H1 (cell line): Measurements from ENCODE around the gene GDAP1L1. TPM values are rescaled to one million over a fixed set of nuclear protein-coding genes. Genes with fewer than 3 reads are reported as not detected.

Source experiments
- CTCF ChIA-PET: fragments of 300-600 bp; sonication (Branson Sonifier 250); formaldehyde crosslinking; loops from one replicate; lab custom pipeline; 2021; ENCODE audit not compliant: partially characterized antibody; lab: Charles Lee
- POLR2A ChIA-PET: fragments of 300-600 bp; sonication (Branson Sonifier 250); formaldehyde crosslinking; loops from one replicate; lab custom pipeline; 2021; ENCODE audit warnings: inconsistent platforms; ENCODE audit not compliant: partially characterized antibody; lab: Charles Lee
- DNase-seq, 2 experiments: peaks; one replicate each; pipeline versions ENCODE4 v3.0.0 to v3.0.0-alpha.2; 2010 to 2022; ENCODE audit warnings: low spot score in 2 of 2, low read depth in 1 of 2, mixed read lengths in 1 of 2
- FAIRE-seq: peaks from 2 replicates; lab custom pipeline; 2011; peaks lifted over from hg19 to GRCh38; lab: Jason Lieb, UNC
- H2AFZ ChIP-seq: 2 replicates; pipeline ENCODE4 v1.8.1; 2012; ENCODE audit warnings: low read length, inconsistent platforms
- H2AK5ac ChIP-seq: 2 replicates; pipeline ENCODE4 v1.6.1; 2013; ENCODE audit warnings: low read depth, low read length
- H2BK120ac ChIP-seq: replicated peaks from 2 replicates; pipeline ENCODE3; 2013; ENCODE audit warnings: low read depth, low read length, inconsistent platforms
- H2BK12ac ChIP-seq: 2 replicates; pipeline ENCODE4 v1.6.1; 2013; ENCODE audit warnings: low read depth, low read length
- H2BK15ac ChIP-seq: 2 replicates; pipeline ENCODE4 v1.6.1; 2013; ENCODE audit warnings: low read length
- H2BK20ac ChIP-seq: 2 replicates; pipeline ENCODE4 v1.6.1; 2013; ENCODE audit warnings: low read length
- H2BK5ac ChIP-seq: 2 replicates; pipeline ENCODE4 v1.6.1; 2013; ENCODE audit warnings: low read depth, low read length
- H3K14ac ChIP-seq: 2 replicates; pipeline ENCODE4 v1.6.1; 2013; ENCODE audit warnings: inconsistent platforms; ENCODE audit not compliant: insufficient read length
- H3K18ac ChIP-seq: 2 replicates; pipeline ENCODE4 v1.6.1; 2013; ENCODE audit warnings: low read length; ENCODE audit errors: extremely low read depth
- H3K23ac ChIP-seq: 2 replicates; pipeline ENCODE4 v1.6.1; 2013; ENCODE audit warnings: inconsistent platforms; ENCODE audit not compliant: insufficient read length
- H3K23me2 ChIP-seq: 2 replicates; pipeline ENCODE4 v1.6.1; 2013; ENCODE audit warnings: low read depth, low read length
- H3K27ac ChIP-seq: 2 replicates; pipeline ENCODE4 v1.6.1; 2011; ENCODE audit warnings: low read depth, low read length, inconsistent platforms
- H3K27me3 ChIP-seq, 4 experiments: replicated peaks in 1 of 4; 1 replicate in 1 of 4; 2 replicates in 3 of 4; pipeline versions ENCODE4 v1.6.1 to v1.8.1; 2011 to 2013; ENCODE audit warnings: low read length in 3 of 4, mild to moderate bottlenecking in 3 of 4, inconsistent platforms in 2 of 4, mixed read lengths in 2 of 4, moderate library complexity in 1 of 4; ENCODE audit not compliant: control insufficient read depth in 3 of 4, insufficient read depth in 3 of 4; ENCODE audit errors: extremely low read depth in 1 of 4
- H3K36me3 ChIP-seq, 4 experiments: 2 replicates each; pipeline versions ENCODE4 v1.6.1 to v1.8.1; 2011 to 2013; ENCODE audit warnings: mild to moderate bottlenecking in 4 of 4, low read length in 3 of 4, moderate library complexity in 2 of 4, control low read depth in 1 of 4, inconsistent platforms in 1 of 4; ENCODE audit not compliant: insufficient read depth in 4 of 4, control insufficient read depth in 2 of 4
- H3K4ac ChIP-seq: replicated peaks from 2 replicates; pipeline ENCODE3; 2013; ENCODE audit warnings: low read length, low read depth, mixed read lengths, inconsistent platforms; ENCODE audit not compliant: insufficient read length
- H3K4me1 ChIP-seq, 4 experiments: replicated peaks in 1 of 4; 1 replicate in 1 of 4; 2 replicates in 3 of 4; pipeline versions ENCODE4 v1.6.1 to v1.8.1; 2011 to 2013; ENCODE audit warnings: low read length in 3 of 4, inconsistent platforms in 2 of 4, mixed read lengths in 1 of 4; ENCODE audit not compliant: insufficient read depth in 4 of 4, control insufficient read depth in 3 of 4
- H3K4me2 ChIP-seq, 2 experiments: 2 replicates each; pipeline versions ENCODE4 v1.6.1 to v1.8.1; 2011 to 2013; ENCODE audit warnings: low read depth in 2 of 2, low read length in 2 of 2, control low read depth in 1 of 2, inconsistent platforms in 1 of 2, mild to moderate bottlenecking in 1 of 2; ENCODE audit not compliant: insufficient read depth in 1 of 2
- H3K4me3 ChIP-seq, 4 experiments: fragments of 200-600, 300-600 bp in 1 of 4; sonication (generic), shearing (Covaris generic), sonication (Bioruptor Twin) in 1 of 4; 2 replicates each; pipeline versions ENCODE4 v1.5.1 to v1.8.1; 2011 to 2016; ENCODE audit warnings: low read length in 4 of 4, low read depth in 3 of 4, control low read depth in 2 of 4, inconsistent platforms in 2 of 4, mild to moderate bottlenecking in 2 of 4, mixed read lengths in 1 of 4, moderate library complexity in 1 of 4; ENCODE audit not compliant: insufficient read depth in 2 of 4; ENCODE audit errors: extremely low read depth in 1 of 4
- H3K56ac ChIP-seq: replicated peaks from 2 replicates; pipeline ENCODE3; 2013; ENCODE audit warnings: low read depth, mild to moderate bottlenecking, mixed read lengths, low read length, inconsistent platforms; ENCODE audit not compliant: insufficient read length
- H3K79me1 ChIP-seq: 2 replicates; pipeline ENCODE4 v1.6.1; 2013; ENCODE audit warnings: low read depth, low read length, control low read depth
- H3K79me2 ChIP-seq, 2 experiments: 2 replicates each; pipeline versions ENCODE4 v1.6.1 to v1.8.1; 2012 to 2013; ENCODE audit warnings: low read length in 2 of 2, mild to moderate bottlenecking in 2 of 2, inconsistent platforms in 1 of 2; ENCODE audit not compliant: insufficient read depth in 2 of 2, control insufficient read depth in 1 of 2
- H3K9ac ChIP-seq, 4 experiments: replicated peaks in 1 of 4; 1 replicate in 1 of 4; 2 replicates in 3 of 4; pipeline versions ENCODE4 v1.6.1 to v1.8.1; 2011 to 2013; ENCODE audit warnings: low read depth in 3 of 4, low read length in 3 of 4, control low read depth in 2 of 4, mild to moderate bottlenecking in 2 of 4, moderate library complexity in 2 of 4, inconsistent platforms in 1 of 4; ENCODE audit errors: extremely low read depth in 1 of 4
- H3K9me3 ChIP-seq, 2 experiments: 2 replicates each; pipeline versions ENCODE4 v1.6.1 to v1.8.1; 2012 to 2013; ENCODE audit warnings: mild to moderate bottlenecking in 2 of 2, moderate library complexity in 2 of 2, control low read depth in 1 of 2, inconsistent platforms in 1 of 2, low read depth in 1 of 2, low read length in 1 of 2, mixed read lengths in 1 of 2; ENCODE audit not compliant: insufficient read depth in 2 of 2
- H4K20me1 ChIP-seq, 2 experiments: replicated peaks in 1 of 2; 2 replicates each; pipeline versions ENCODE3 to v1.8.1; 2011 to 2013; ENCODE audit warnings: inconsistent platforms in 2 of 2, low read length in 2 of 2, mild to moderate bottlenecking in 1 of 2; ENCODE audit not compliant: insufficient read depth in 2 of 2, control insufficient read depth in 1 of 2
- H4K5ac ChIP-seq: 2 replicates; pipeline ENCODE4 v1.6.1; 2013; ENCODE audit warnings: low read length, low read depth, mixed read lengths, inconsistent platforms; ENCODE audit not compliant: insufficient read length
- H4K8ac ChIP-seq: 2 replicates; pipeline ENCODE4 v1.8.0; 2013; ENCODE audit warnings: mild to moderate bottlenecking, moderate library complexity, low read length, inconsistent platforms; ENCODE audit not compliant: insufficient read depth; ENCODE audit errors: extremely low read depth
- H4K91ac ChIP-seq: replicated peaks from 2 replicates; pipeline ENCODE3; 2013; ENCODE audit warnings: low read length, mixed read lengths, inconsistent platforms; ENCODE audit not compliant: insufficient read length
- KDM1A ChIP-seq: fragments of 200-600, 300-600 bp; sonication (generic); IDR thresholded peaks from 2 replicates; pipeline ENCODE4 v1.7.1; 2016; ENCODE audit warnings: mild to moderate bottlenecking, low read length, borderline replicate concordance
- WGBS, 2 experiments: shearing (Covaris generic) in 1 of 2; methylation state at CpG; one replicate each; pipeline versions ENCODE4 v1.1.6 to v1.1.7; 2013 to 2015; ENCODE audit warnings: low lambda C conversion rate in 2 of 2, mixed read lengths in 2 of 2, inconsistent platforms in 1 of 2, low coverage in 1 of 2, missing lambda C conversion rate in 1 of 2; ENCODE audit not compliant: insufficient replicate concordance in 2 of 2, insufficient coverage in 1 of 2, insufficient read length in 1 of 2; ENCODE audit errors: extremely low coverage in 1 of 2, missing lambda C conversion rate in 1 of 2; 5-methylcytosine and 5-hydroxymethylcytosine counted together
- polyA plus RNA-seq, 7 experiments: library from polyadenylated mRNA; depleted of rRNA in 3 of 7; stranded (reverse) in 5 of 7; unstranded in 2 of 7; fragments of >200 nt in 5 of 7; fragments of 200-250 nt in 2 of 7; gene quantifications; 1 replicate in 5 of 7; 2 replicates in 1 of 7; 4 replicates in 1 of 7; pipeline versions ENCODE4 v1.2.1 to v1.2.3, GENCODE V29; 2011 to 2013; ENCODE audit warnings: missing spikeins in 2 of 7, mixed read lengths in 2 of 7
- total RNA-seq: library from RNA; stranded (reverse); fragmentation: NEBNext Ultra II Directional; extraction: Animal tissue kit (Norgen Biotek cat#: 25700); gene quantifications from 2 replicates; pipeline ENCODE4 v1.2.1, GENCODE V29; 2021
- TF ChIP-seq, protein P1 (sequence below): IDR thresholded peaks from 2 replicates; pipeline ENCODE4 v1.6.1; 2011; ENCODE audit warnings: low read length, improper control_type of control experiment

GDAP1L1 gene
- total and polyA plus RNA-seq, 2 of the 8 experiments (the other 6 are each of a cell fraction or from before 2014, with no cell fraction given): 8.5 to 63.1 TPM

GRCh38 chr20:44233436-44234016 is 13.6 kb upstream of the GDAP1L1 start:
- H3K4me3 ChIP-seq: no peak overlapping the region
- no peak overlapping the region for H3K9ac ChIP-seq
- no peak overlapping the region for H4K8ac ChIP-seq
- no peaks in the 10 kb centered on the region for H3K79me2 ChIP-seq
- no peak overlapping the region for H2AFZ ChIP-seq
- H3K27me3 ChIP-seq: no peaks in the 10 kb centered on the region
- TF ChIP-seq, protein P1, sequence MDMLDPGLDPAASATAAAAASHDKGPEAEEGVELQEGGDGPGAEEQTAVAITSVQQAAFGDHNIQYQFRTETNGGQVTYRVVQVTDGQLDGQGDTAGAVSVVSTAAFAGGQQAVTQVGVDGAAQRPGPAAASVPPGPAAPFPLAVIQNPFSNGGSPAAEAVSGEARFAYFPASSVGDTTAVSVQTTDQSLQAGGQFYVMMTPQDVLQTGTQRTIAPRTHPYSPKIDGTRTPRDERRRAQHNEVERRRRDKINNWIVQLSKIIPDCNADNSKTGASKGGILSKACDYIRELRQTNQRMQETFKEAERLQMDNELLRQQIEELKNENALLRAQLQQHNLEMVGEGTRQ: no peak
- peak; percentile 30; the same call in 1 of the 2 replicates for TF ChIP-seq KDM1A
- TF ChIP-seq, all 59 proteins: peak for 1
- H3K23me2 ChIP-seq: no peaks in the 10 kb centered on the region
- no peak overlapping the region for H2BK5ac ChIP-seq
- no peak overlapping the region for H3K4me2 ChIP-seq
- H2BK20ac ChIP-seq: no peak overlapping the region
- H3K23ac ChIP-seq: no peak overlapping the region
- FAIRE-seq (no peak), DNase-seq (no peak)
- H3K56ac ChIP-seq: no peak overlapping the region
- no peak overlapping the region for H3K18ac ChIP-seq
- H3K36me3 ChIP-seq: no peaks in the 10 kb centered on the region
- no peak overlapping the region for H2AK5ac ChIP-seq
- H3K9me3 ChIP-seq: peaks cover 0 to under 1% of the 10 kb centered on the region in 2 experiments; a peak in 1 of 4 replicates
- H3K14ac ChIP-seq: no peak overlapping the region
- no peak overlapping the region for H2BK120ac ChIP-seq
- H3K27ac ChIP-seq: no peak overlapping the region
- no peak overlapping the region for H4K91ac ChIP-seq
- peaks cover 0 to 6% (median 0%) of the 10 kb centered on the region in 4 experiments; a peak in 4 of 7 replicates for H3K4me1 ChIP-seq
- peak overlapping the region; percentile 7; the same call in 1 of the 2 replicates for H2BK12ac ChIP-seq
- H4K5ac ChIP-seq: no peak overlapping the region
- no peak overlapping the region for H2BK15ac ChIP-seq
- 89% methylated on average over 6 of the region's 6 CpGs; no CpG with 5 or more reads in 1 of the 2 experiments for WGBS, 2 experiments
- H3K79me1 ChIP-seq: no peaks in the 10 kb centered on the region
- H3K4ac ChIP-seq: no peak overlapping the region
- no peaks in the 10 kb centered on the region for H4K20me1 ChIP-seq
- POLR2A ChIA-PET: interaction anchor here (2.0 to 2.1 kb wide), 2 partner anchors 14 to 77 kb away, joined by 4 to 9 read pairs; partner anchors contain the start of genes FITM2 and GDAP1L1
- CTCF ChIA-PET: interaction anchor here (1.0 to 4.0 kb wide), 7 partner anchors 10 to 149 kb away, joined by 3 to 26 read pairs (median 4); partner anchors contain the start of gene GDAP1L1
